DMS153 treated with DMSO at 0.1 percent for 48 hours (cell line): ENCODE measurements around the gene PCED1A.

Experiments used
- DNase-seq: peaks from one replicate; lab custom pipeline; 2025; ENCODE audit not compliant: unreplicated experiment; lab: John Stamatoyannopoulos, UW

PCED1A gene

DNA sequence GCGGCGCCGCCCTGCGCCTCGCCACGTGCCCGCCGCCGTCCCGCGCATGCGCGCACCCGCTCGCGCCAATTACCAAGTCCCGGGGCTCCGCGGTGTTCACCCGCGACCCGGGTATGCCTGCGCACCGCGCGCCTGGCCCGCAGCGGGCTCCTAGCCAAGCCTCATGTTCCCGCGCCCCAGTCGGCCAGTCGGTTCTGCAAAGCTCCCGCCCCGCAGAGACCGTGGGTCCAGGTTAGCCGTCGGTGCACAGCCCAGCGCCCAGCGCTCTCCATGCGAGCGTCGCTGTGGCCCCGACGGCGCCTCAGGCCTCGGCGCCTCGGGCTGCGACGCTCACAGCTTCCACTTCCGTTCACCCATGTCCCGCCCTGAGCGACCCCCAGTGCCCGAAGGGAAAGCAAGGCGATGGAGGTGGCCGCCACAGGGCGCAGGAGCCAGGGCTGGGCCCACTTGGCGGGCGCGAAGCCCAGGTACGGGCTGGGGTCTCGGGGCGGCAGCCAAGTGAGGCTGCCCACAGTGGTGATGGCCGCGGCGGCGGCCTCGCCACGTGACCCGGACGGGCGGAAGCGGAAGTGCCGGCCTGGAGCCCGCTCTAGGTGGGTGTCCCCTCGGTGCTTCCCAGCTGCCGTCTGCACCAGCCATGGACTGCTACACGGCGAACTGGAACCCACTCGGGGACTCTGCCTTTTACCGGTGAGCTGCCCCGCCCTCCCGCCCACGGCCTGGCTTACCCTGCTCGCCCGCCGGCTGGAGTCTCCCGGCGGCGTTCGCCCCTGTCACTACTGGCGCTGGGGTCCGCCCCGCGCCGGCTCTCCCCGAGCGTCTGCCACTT lies at the start of gene PCED1A, which contains the start of gene VPS16:
PCED1A (minus strand) TSS at position 518 of the 829 bp plus-strand sequence. CDS start 743 bp downstream, outside the sequence.
VPS16 (plus strand) TSS at position 608 of the 829 bp plus-strand sequence; CDS start at position 638, 30 bp downstream.
- peak; percentile 40 for DNase-seq

GRCh38 chr20:2889797-2890196 lies 49.3 kb upstream of the PCED1A start:
- DNase-seq: no peak

GRCh38 chr20:2889209-2889608 lies 48.8 kb upstream of the PCED1A start:
- DNase-seq: no peak

- no peak for DNase-seq
Measured at GRCh38 chr20:2888224-2888955, 47.9 kb upstream of the PCED1A start.

- no peak for DNase-seq
Measured at GRCh38 chr20:2887715-2888114, 47.3 kb upstream of the PCED1A start.

GRCh38 chr20:2883726-2884637 lies 43.5 kb upstream of the PCED1A start:
- DNase-seq: no peak

DNA sequence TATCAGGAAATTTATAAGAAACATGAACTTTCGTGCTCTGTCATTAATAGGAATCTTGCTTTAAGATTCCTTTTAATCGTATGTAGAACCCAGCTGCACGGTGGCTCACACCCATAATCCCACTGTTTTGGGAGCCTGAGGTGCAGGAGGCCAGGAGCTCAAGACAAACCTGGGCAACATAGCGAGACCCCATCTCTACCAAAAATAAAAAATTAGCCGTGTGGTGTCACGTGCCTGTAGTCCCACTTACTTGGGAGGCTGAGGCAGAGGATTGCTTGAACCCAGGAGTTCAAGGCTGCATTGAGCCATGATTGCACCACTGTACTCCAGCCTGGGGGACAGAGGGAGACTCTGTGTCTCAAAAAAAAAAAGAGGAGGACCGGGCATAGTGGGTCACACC lies 40.2 kb upstream of the PCED1A start:
- no peak for DNase-seq

GRCh38 chr20:2879146-2879545 lies 38.7 kb upstream of the PCED1A start:
- DNase-seq: no peak

DNA sequence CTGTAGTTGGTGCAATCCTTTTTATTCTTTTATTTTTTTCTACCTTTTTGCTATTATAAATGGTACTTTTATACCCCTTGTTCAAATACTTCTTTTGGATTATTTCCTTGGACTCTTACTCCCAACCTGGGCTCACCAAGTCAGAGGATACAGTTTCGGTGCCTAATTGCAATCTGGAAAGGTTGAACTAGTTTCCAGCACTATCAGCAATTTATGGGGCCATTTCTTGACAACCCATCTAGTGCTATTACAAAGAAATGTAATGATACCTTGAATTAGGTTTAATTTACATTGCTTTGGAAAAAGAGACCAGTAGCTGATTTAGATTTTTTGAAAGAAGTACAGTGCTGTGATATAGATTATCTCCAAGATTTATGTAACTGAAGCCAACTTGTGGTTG lies 38.1 kb upstream of the PCED1A start:
- DNase-seq: no peak

DNA sequence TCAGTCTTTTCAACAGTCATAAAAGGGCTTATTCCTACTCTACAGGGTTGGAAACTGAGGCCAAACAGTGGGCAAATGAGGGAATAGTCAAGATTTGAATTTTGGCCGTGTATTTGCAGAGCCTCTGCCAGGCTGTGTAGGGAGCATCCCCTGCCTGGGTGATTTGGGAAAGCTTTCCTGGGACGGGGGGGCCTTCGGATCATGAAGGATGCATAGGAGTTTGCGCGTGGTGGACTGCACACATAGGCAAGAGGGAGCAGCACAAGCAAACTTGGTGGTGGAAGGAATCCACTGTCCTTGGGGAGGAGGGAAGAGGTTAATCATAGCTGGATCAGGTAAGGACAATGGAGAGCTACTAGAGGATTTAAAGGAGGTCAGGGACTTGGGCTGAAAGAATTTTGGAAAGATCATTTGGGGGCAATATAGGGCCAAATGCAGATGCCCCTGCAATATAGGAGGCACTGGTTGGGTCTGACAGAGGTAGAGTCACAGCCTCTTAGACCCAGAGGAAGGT lies 35.3 kb upstream of the PCED1A start:
- DNase-seq: no peak

DNA sequence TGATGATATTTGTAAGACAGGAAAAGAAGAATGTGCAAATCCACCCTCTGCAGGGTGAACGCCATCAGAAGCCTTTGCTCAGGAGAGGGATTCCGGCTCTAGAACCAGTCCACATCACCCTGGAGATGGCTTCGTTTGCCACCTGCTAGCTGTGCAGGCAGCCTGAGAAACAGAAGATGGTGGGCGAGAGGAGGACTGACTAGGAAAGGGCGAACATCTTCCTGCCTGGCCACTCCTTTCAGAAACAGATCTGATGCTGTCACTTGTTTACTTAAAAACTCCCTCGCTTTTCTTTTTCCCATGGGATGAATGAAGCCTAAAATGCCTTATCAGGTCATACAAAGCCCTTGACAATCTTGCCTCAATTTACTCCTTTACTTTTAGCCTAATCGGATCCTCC lies 34.0 kb upstream of the PCED1A start:
- DNase-seq: no peak

- no peak for DNase-seq
Measured at GRCh38 chr20:2873747-2874041, 33.2 kb upstream of the PCED1A start.

- peak; percentile 76 for DNase-seq
Measured at GRCh38 chr20:2873010-2873746, 32.7 kb upstream of the PCED1A start, which contains the start of gene PTPRA. Gene PTPRA, plus strand, starts transcription at chr20:2873481. Its CDS starts 90,797 bp downstream, at chr20:2964278.

DNA sequence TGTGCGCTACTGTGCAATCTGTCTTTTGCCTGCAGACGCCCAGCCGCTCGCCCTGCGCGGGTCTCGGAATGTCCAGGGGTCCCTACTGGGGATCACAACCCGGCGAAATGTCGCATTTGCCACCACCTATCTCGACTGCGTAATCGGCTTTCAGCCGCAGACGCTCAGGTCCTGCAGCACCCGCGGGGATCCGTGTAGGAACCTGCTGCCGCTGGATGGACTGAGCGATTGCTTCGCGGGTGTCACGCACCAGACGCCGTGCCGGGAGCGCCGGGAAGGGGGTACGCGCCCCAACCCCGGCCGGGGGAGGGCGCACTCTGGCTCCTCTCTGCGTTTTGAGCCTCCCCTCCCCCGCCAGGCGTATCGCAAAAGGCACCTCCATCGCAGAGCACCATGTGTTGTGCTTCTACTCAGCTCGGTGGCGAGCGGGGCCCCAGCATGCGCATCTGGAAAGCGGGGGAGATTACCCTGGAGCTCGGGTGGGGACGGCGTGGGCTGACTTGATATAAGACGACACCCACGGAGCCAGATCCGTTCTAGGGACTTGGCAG lies 32.1 kb upstream of the PCED1A start:
- DNase-seq: no peak

GRCh38 chr20:2871661-2872458 lies 31.4 kb upstream of the PCED1A start:
- DNase-seq: no peak

GRCh38 chr20:2871111-2871465 lies 30.6 kb upstream of the PCED1A start:
- DNase-seq: no peak

GRCh38 chr20:2869381-2869780 lies 28.9 kb upstream of the PCED1A start:
- DNase-seq: no peak

DNA sequence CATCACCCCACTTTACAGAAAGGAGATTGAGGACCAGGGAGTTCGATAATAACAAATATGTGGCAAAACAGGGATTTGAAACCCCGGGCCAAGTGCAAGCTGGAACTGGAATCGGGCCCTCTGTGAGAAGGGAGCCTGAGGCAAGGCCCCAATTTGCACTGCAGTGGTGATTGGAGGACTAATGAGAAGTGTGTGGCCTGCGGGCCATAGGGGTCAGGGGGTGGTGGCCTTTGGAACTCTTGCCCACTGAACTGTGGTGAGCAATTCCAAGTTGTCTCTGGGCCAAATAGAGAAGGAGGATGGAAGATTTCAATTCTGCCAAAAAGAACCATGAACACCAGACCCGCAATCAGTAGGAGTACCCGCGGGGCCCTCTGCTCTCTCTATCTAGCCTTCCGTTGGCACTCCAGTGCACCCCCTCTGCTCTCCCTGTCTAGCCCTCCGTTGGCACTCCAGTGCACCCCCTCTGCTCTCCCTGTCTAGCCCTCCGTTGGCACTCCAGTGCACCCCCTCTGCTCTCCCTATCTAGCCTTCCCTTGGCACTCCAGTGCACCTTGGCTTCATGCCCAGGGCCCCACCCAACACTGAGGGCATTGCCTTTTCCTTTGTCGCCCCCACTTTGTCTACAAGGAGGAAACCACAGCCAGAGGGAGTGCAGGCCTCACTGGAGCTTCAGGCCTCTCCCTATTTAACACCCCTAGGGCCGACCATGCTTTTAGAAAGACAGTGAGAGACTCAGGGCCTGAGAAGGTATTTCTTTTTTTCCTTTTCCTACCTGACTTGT lies 26.8 kb upstream of the PCED1A start:
- DNase-seq: no peak

GRCh38 chr20:2866236-2866635 lies 25.8 kb upstream of the PCED1A start:
- no peak for DNase-seq
